Cardiac septum (tissue), 1 donor: ENCODE measurements around the gene CENPE. TPM values are rescaled to one million over a fixed set of nuclear protein-coding genes. Genes with fewer than 3 reads are reported as not detected.

Experiments used
- DNase-seq: peaks from one replicate; pipeline ENCODE4 v3.0.0-alpha.2; 2020; ENCODE audit warnings: low spot score
- intact Hi-C: fragments of 100-400 bp; cut with DNase I; formaldehyde crosslinking; loops from one replicate; pipeline ENCODE4 v1.14.0; 2022
- total RNA-seq: library from RNA; stranded (reverse); fragmentation: NEBNext Ultra II Directional; extraction: Animal tissue kit (Norgen Biotek cat#: 25700); gene quantifications from one replicate; pipeline ENCODE4 v1.2.1, GENCODE V29; 2021
- donor health status: DM: no; HTN: no; CAD: no.

Gene CENPE
- total RNA-seq, 1 donor from 2014 or later: 0.70 TPM

DNA sequence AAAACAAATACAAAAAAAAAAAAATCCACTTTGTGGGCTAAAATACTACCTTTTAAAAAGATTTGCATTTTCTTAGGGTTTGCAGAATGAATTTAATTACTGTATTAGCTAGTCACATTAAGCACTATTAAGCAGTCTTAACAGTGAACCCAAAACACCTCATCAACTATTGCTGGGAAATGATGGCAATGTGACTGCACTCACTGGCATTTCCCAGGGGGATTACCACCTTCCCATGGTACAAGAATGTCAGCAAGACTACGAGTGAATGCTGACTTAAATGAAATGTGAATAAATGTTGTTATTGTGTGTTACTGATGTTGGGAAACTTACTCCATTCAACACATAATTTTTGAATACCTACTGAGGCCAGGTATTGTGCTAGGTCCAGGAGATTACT, 111.6 kb downstream of the CENPE start:
- intact Hi-C loops: no loop called here
- DNase-seq: no peak

GRCh38 chr4:103085555-103086196, 112.5 kb downstream of the CENPE start:
- DNase-seq: no peak
- intact Hi-C loops: no loop called here

DNA sequence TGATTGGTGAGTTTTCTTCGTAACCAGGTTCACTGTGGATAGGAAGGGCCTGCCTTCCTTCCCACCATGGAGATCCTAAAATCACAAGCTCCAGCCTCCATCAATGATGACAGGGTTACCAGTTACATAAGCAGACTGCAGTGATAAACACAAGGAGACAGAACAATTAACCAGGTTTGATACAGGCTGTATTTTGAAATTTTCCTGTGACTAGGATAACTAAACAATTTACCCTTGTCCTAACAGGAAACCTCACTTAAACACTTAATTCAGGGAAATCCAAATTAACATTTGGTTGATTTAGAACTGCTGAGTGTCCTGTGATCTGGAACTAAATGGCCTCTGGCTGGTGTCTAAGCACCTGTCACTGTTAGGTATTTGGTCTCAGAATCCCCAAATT, 118.5 kb downstream of the CENPE start:
- intact Hi-C loops: loop anchor here (5.0 to 10.0 kb wide), 3 partner anchors 67 to 735 kb away; partner anchors contain the start of genes SLC39A8 and UBE2D3
- no peak for DNase-seq

GRCh38 chr4:103076747-103077347, 121.3 kb downstream of the CENPE start, which contains the start of gene SLC9B2:
Gene SLC9B2 (minus strand): TSS chr4:103076761. CDS start chr4:103067550, 9,211 bp downstream.
- intact Hi-C loops: loop anchor here (5.0 to 10.0 kb wide), 3 partner anchors 65 to 732 kb away; partner anchors contain the start of genes SLC39A8 and UBE2D3

DNA sequence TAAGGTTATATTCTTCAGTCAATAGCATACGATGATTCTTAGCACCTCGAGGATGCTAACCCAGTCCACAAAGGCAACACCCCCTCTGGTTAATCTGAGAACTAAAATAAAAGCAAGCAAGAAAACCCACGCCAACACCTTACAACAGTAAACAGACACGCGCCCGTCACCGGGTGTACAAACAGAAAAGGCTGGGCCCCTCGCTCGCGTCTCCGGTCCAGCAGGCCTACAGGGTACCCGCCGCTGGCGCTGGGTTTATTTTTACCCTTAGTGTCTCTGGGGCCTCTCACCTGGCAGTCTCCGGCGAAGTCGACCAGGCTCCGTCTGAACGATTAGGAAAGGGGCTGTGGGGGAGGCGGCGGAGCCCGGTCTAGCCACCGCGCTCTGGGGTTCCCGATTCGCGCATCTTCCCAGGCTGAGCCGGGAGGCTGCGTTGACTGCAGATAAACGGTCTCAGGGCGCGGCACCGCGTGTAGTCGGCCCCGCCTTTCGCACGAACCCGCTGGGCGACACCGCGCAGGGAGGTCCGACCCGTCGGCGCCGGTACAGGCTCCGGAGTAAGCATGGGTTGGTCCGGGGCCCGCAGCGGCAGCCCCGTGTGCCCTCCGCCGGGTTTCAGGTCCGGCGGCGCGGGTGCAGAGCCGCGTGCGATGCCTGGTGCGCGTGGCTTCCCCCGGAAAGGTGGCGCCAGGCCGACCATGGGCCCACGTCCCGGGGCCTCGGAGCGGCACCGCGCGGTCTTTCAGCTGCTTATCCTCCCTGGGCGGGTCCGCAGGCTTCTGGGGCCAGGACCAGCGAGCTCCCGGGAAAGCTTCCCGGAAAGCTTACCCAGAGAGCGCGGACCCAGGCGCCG, 122.0 kb downstream of the CENPE start:
- DNase-seq: peak; percentile 86
- intact Hi-C loops: loop anchor here (5.0 to 10.0 kb wide), 3 partner anchors 64 to 731 kb away; partner anchors contain the start of genes SLC39A8 and UBE2D3

More at GRCh38 chr4:103076747-103077347, 121.3 kb downstream of the CENPE start, which contains the start of gene SLC9B2:
- DNase-seq: no peak

GRCh38 chr4:103075435-103075893, 122.7 kb downstream of the CENPE start:
- intact Hi-C loops: loop anchor here (5.0 to 10.0 kb wide), 3 partner anchors 63 to 731 kb away; partner anchors contain the start of genes SLC39A8 and UBE2D3
- no peak for DNase-seq

DNA sequence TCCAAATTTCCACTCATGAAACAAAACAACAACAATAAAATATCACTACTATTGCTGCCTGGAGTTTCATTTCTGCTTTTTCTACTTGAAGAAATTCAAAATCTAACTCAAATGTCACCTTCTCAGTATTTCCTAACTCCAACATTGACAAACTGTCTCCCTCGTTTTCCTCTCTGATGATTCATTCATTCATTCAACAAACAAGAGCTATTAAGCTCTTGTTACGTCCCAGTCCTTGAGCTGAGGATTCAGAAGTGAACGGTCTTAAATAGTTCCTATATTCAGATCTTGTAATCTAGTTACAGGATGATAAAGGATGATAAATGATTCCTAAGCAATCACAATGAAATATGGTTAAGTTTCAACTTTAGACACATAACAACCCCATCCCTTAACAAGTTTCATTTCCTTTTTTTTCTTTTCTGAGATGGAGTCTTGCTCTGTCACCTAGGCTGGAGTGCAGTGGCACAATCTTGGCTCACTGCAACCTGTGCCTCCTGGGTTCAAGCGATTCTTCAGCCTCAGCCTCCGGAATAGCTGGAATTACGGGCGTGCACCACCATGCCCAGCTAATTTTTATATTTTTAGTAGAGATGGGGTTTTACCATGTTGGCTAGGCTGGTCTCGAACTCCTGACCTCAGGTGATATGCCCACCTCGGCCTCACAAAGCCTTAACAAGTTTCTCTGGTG, 123.3 kb downstream of the CENPE start:
- intact Hi-C loops: loop anchor here (5.0 to 10.0 kb wide), 3 partner anchors 63 to 730 kb away; partner anchors contain the start of genes SLC39A8 and UBE2D3
- DNase-seq: no peak

DNA sequence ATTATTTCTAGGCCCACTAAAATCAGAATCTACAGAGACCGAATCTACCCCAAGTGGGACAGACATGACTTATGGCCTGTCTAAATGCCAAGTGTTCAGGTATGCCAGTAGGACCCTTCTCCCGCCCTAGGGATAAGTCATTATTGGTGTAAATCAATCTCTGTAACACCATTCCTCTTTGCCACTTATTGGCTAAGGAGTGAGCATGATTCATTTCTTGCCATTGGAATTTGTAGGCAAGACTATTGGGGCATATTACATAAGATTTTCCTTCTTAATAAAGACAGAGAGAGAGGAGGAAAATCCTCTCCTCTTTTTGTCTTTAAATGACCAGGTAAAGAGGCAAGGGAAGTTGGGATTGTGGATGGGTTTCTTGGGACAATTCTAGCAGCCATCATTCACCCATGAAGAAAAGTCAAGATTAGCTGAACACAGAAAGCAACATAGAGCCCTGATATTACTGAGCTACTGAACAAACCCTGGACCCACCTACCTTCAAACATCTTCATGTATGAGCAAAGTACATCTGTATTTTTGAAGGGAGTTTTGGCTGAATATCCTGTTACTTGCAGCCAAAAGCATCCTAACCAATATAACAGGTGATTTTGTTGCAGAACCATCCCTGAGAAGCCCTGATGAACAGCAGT, 124.2 kb downstream of the CENPE start:
- intact Hi-C loops: loop anchor here (10.0 kb wide), 1 partner anchor 729 kb away; the partner anchor contains the start of gene SLC39A8
- DNase-seq: no peak

DNA sequence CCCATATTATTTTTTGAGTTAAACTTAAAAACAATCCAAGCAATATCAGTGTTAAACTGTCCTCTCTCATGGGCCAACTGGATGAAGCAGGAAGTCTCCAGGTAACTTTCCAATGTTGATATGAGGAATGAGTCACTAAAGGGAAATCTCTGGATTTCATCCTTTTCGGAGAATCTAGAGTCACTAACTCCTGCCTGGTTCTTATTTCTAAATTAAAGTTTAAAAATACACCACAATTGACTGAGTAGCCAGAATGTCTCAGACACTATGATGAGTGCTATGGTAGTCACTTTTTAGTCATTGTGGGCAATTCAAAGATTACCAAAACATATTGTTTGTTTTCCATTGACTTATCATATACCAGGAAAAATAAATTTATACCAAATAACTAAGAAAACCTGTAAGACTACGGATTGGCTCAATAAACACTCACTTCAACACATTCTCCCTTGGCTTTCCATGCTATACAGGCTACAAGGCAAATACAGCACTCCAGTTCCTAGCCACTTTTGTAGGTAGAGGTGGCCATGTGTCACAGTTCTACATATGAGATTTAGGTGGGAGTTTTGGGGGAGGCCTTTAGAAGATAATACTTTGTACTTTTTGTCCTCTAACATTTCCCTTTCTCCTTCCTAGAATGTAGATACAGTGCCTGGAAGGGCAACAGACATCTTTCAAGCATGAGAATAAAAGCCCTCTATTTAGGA, 130.1 kb downstream of the CENPE start:
- no peak for DNase-seq
- intact Hi-C loops: no loop called here

GRCh38 chr4:103060453-103061148, 137.5 kb downstream of the CENPE start:
- intact Hi-C loops: no loop called here
- no peak for DNase-seq

Other genes starting within 250 kb of the CENPE start
- 0.86 TPM for gene SLC9B1, start 178.6 kb downstream of the CENPE start, total RNA-seq
- 6.4 TPM for gene SLC9B2, start 121.6 kb downstream of the CENPE start, total RNA-seq
- 21.7 TPM for gene BDH2, start 98.5 kb downstream of the CENPE start, total RNA-seq